HG03196 (cell line): Measurements from ENCODE around the gene TMEM209.
"Not testable (repeated sequence)": the region's sequence is repeated elsewhere in the genome, so short reads cannot be mapped to it uniquely, and the experiment has no call there.

ENCODE experiments used
- ATAC-seq: cut with Tn5 transposase; IDR thresholded peaks from one replicate; pipeline ENCODE4 v1.9.1; 2021; ENCODE audit not compliant: unreplicated experiment

TMEM209 gene

DNA sequence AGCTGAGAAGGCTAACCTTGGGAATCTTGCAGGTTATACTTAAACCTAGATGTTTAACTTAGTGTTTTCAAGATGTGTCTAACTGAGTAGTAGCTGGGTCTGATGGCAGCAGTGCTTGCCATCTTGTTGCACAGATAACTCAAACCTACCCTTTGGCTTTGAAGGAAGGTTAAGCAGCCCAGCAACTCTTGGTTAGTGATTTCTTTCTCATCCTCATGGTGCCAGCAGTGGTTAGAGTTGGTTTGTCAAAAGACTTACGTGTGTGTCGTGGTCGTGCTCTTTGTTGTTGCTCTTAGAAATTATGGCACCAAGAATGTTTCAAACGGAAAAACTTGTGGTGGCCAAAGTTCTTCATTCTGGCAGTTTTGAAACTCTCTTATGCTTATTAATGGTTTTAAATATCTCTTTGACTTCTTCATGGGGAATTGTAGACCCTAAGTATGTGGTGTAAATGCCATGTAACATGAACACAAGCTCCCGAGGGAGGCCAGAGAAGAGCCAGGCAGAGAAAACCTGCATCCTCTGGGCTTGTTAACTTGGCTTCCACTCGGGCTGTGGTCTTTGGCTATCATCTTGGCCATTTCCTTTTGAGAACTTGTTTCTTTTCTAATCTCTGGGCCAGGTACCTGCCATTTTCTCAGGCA lies 73.9 kb downstream of the TMEM209 start:
- ATAC-seq = no peak

DNA sequence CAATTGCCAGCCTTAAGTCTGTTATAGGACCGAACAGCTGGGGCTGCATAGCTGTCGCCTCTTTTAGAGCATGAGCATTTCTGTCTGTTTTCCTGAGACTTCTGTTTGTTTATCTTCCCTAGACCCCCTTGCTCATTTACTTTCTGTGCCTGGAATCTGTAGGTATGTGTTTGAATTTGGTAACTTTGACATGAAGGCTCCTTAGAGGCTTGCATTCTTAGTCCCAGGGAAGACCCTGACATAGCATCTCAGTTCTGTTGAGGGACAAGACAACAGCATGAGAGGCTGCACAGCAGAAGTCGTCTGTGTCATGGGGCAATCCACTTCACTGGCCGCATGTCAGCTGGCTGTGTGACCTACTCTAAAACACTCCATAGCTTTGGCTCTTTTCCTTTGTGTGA lies 76.2 kb downstream of the TMEM209 start:
- no peak for ATAC-seq

DNA sequence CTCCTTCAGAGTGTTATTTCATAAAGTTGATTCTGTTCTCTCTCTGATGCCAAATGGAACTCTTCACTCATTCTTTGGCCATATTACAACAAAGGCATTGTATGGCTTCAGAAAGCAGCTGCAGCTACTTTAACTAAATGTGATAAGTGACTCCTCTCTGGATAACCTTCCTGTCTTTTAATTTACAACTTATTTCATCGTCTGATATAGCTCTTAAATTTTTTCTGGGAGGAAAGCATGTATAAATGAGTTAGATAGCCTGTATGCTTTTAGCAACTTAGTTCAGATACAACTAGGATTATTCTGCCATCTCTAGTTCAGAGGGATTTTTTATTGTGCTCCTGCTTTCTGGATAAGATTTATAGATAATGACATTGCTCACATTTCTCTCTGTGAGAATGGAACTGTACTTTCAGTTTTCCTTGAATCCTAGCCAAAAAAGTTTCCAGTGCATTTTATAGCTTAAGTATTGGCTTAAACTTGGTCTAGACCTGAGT lies 77.3 kb downstream of the TMEM209 start:
- no peak for ATAC-seq

DNA sequence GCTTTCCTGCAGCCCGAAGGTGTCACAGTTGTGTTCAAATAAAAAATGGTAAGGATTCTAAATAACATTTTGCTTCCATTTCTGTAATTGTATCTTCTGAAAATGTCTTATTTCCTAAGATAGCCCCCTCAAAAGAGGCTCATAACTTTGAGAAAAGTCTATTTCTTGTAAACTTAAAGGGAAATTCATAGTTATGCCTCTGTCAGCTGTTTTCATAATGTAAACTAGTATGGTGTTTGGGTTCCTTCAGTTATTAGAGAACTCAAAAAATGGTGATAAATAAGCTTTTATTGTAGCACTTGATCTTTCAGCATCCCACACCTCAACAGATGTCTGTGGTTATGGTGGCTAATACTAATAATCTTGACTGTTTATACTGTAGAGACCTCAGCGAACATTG lies 77.8 kb downstream of the TMEM209 start:
- no peak for ATAC-seq

DNA sequence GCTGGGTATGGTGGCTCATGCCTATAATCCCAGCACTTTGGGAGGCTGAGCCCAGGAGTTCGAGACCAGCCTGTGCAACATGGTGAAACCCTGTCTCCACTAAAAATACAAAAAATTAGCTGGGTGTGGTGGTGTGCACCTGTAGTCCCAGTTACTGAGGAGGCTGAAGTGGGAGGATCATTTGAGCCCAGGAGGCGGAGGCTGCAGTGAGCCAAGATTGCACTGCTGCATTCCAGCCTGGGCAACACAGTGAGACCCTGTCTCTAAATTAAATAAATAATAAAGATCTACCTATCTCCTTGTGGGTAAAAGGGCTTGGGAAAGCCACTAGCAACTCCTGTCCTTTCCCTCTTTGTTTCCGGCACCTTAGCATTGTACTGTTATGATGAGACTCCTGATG lies 78.4 kb downstream of the TMEM209 start:
- ATAC-seq = not testable (repeated sequence)

DNA sequence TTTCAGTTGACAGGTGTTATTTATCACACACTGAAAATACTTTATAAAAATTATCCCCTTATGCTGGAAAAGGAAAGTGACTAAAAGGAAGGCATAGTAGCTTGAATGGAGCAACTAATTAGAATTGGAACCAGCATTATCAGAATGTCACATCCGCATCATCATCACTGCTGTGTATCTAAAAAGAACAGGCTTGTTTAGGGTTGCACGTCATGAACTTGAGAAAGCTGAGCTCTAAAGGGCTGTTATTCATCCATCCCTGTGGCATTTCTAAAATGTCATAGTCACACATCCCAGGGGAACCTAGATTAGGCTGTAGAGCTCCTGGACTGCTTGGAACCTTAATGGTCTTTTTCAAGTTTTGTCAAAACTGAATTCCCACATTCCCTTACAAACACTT lies 80.5 kb downstream of the TMEM209 start:
- ATAC-seq = no peak

DNA sequence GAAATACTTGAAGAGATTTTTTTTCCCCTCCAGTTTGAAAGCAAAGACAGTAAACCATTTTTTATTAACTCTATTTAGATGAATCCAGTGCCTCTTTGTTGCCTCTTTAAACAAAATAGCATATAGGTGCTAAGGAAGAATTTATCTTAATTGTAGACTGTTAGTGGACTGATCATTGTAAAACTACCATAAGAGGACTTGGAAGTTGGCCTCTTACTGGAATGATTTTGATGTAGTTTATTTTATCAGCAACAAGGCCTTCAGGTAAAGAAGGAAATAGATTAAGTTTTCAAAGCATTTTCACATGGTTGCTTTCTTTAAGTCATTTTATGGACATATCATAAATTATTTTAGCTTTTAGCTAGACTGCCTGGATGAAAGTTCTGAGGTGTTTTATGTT lies 81.7 kb downstream of the TMEM209 start:
- ATAC-seq = no peak

DNA sequence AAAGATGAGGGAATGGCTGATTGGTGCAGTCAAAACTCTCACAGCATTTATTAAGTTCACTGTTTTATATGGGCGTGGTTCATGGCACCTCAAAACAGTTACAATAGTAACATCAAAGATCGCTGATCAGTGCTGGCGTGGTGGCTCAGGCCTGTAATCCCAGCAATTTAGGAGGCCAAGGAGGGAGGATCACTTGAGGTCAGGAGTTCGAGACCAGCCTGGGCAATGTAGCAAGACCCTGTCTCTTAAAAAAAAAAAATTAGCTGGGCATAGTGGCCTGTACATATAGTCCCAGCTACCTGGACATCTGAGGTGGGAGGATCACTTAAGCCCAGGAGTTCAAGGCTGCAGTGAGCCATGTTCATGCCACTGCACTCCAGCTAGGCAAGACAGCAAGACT lies 86.4 kb downstream of the TMEM209 start:
- no peak for ATAC-seq

DNA sequence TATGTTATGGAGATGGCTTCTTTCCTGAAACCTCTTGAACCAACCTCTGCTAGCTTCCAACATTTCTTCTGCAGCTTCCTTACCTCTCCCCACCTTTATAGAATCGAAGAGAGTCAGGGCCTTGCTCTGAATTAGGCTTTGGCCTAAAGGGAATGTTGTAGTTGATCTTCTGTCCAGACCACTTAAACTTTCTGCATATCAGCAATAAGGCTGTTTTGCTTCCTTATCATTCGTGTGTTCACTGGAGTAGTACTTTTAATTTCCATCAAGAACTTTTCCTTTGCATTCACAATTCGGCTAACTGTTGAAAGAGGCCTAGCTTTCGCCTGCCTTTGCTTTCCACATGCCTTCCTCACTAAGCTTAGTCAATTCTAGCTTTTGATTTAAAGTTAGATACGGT lies 86.9 kb downstream of the TMEM209 start:
- no peak for ATAC-seq

DNA sequence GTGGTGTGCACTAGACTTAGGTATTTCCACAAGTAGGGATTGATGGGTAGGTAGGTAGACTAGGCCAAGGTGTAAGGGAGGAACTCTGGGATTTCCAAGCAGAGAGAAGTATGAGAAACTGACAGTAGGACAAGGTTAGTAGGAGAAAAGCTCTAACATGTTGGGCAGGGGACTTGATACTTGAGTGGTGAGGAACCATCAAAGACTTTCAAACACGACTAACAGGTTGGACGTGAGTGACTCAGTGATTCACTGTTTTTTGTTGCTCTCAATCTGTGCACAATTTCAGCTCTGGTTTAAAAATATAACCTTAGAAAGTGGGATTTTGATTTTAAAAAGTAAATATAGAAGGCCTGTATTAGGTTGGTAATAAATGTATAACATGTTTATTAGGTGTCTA lies 90.4 kb downstream of the TMEM209 start:
- ATAC-seq = no peak
